Kidney (tissue), 14 donors: ENCODE data around the gene PCDHGC3. TPM values are rescaled to one million over a fixed set of nuclear protein-coding genes. Genes with fewer than 3 reads are reported as not detected.

Experiments used
- DNase-seq, 5 donors: peaks; one replicate each; pipeline ENCODE4 v3.0.0-alpha.2; 2013 to 2020
- FAIRE-seq: peaks from 2 replicates; lab custom pipeline; 2012; peaks lifted over from hg19 to GRCh38; lab: Jason Lieb, UNC
- H3K27ac ChIP-seq, 2 donors: one replicate each; pipeline ENCODE4 v1.7.0; 2013; ENCODE audit warnings: low read depth in 2 of 2, low read length in 2 of 2, inconsistent platforms in 1 of 2
- H3K27me3 ChIP-seq: one replicate; pipeline ENCODE4 v1.7.1; 2013; ENCODE audit warnings: low read length, inconsistent platforms; ENCODE audit not compliant: control insufficient read depth, insufficient read depth
- H3K36me3 ChIP-seq, 3 donors: one replicate each; pipeline versions ENCODE4 v1.7.0 to v1.7.1; 2013; ENCODE audit warnings: low read length in 3 of 3, control low read depth in 1 of 3, inconsistent platforms in 1 of 3; ENCODE audit not compliant: insufficient read depth in 3 of 3, control insufficient read depth in 2 of 3
- H3K4me1 ChIP-seq, 3 donors: one replicate each; pipeline versions ENCODE4 v1.7.0 to v1.7.1; 2013; ENCODE audit warnings: low read length in 3 of 3, inconsistent platforms in 1 of 3, low read depth in 1 of 3; ENCODE audit not compliant: control insufficient read depth in 2 of 3, insufficient read depth in 2 of 3
- H3K4me3 ChIP-seq, 3 donors: one replicate each; pipeline versions ENCODE4 v1.7.0 to v1.8.1; 2013; ENCODE audit warnings: low read length in 3 of 3, control low read depth in 1 of 3, inconsistent platforms in 1 of 3
- H3K9ac ChIP-seq, 3 donors: one replicate each; pipeline versions ENCODE4 v1.7.0 to v1.7.1; 2013; ENCODE audit warnings: low read length in 3 of 3, control low read depth in 1 of 3, inconsistent platforms in 1 of 3
- H3K9me3 ChIP-seq, 3 donors: one replicate each; pipeline versions ENCODE4 v1.7.0 to v1.7.1; 2013; ENCODE audit warnings: low read length in 3 of 3, control low read depth in 1 of 3, inconsistent platforms in 1 of 3; ENCODE audit not compliant: control insufficient read depth in 2 of 3, insufficient read depth in 1 of 3
- intact Hi-C: fragments of 100-400 bp; cut with DNase I; formaldehyde crosslinking; loops from one replicate; pipeline ENCODE4 v1.11.1; 2022
- polyA plus RNA-seq: library from polyadenylated mRNA; stranded (reverse); fragments of 350-450 nt; fragmentation: Illumina TruSeq; extraction: RNeasy Lipid Tissue Mini Kit (QIAGEN cat#74804); gene quantifications from one replicate; pipeline ENCODE4 v1.2.3, GENCODE V29; 2014; ENCODE audit warnings: low read depth, low replicate concordance; ENCODE audit not compliant: insufficient read depth
- total RNA-seq: library from RNA; stranded (reverse); fragmentation: NEBNext Ultra II Directional; extraction: Animal tissue kit (Norgen Biotek cat#: 25700); gene quantifications from one replicate; pipeline ENCODE4 v1.2.1, GENCODE V29; 2021
- TF ChIP-seq, protein P1 (sequence below): IDR thresholded peaks from 3 replicates; pipeline ENCODE4 v1.5.1; 2012; ENCODE audit warnings: mild to moderate bottlenecking, moderate library complexity, borderline replicate concordance; ENCODE audit not compliant: insufficient read depth; ENCODE audit errors: extremely low read depth
- donor health status: control.
- donor health status: control.
- donor health status: control.
- donor health status: control.
- donor health status: control.
- donor health status: DM: yes; HTN: yes; CAD: no.
- donor health status: Normal renal cell carcinoma (clear cell type).

PCDHGC3 gene
- total and polyA plus RNA-seq, 2 donors from 2014 or later, result 41.0 to 51.5 TPM

DNA sequence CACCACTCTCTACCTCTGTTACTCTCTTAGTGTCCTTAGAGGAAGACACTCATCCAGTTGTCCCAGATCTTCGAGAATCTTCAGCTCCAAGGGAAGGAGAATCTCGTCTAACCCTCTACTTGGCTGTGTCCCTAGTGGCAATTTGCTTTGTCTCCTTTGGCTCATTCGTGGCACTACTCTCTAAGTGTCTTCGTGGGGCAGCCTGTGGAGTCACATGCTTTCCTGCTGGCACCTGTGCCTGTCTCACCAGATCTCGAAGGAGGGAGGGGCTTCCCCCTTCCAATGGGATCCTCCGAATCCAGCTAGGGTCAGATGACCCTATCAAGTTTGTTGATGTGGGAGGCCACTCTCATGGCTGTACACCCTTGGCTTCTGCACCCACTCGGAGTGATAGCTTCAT is 11.4 kb downstream of the PCDHGC3 start:
- TF ChIP-seq, protein P1, sequence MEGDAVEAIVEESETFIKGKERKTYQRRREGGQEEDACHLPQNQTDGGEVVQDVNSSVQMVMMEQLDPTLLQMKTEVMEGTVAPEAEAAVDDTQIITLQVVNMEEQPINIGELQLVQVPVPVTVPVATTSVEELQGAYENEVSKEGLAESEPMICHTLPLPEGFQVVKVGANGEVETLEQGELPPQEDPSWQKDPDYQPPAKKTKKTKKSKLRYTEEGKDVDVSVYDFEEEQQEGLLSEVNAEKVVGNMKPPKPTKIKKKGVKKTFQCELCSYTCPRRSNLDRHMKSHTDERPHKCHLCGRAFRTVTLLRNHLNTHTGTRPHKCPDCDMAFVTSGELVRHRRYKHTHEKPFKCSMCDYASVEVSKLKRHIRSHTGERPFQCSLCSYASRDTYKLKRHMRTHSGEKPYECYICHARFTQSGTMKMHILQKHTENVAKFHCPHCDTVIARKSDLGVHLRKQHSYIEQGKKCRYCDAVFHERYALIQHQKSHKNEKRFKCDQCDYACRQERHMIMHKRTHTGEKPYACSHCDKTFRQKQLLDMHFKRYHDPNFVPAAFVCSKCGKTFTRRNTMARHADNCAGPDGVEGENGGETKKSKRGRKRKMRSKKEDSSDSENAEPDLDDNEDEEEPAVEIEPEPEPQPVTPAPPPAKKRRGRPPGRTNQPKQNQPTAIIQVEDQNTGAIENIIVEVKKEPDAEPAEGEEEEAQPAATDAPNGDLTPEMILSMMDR, result no peak
- Histone ChIP-seq H3K4me1 (peaks cover 0 to 3% (median 3%) of the 10 kb centered on the region in 3 donors), H3K9me3 (no peaks in the 10 kb centered on the region), H3K27me3 (no peaks in the 10 kb centered on the region), H3K9ac (no peak overlapping the region), H3K27ac (no peak overlapping the region), H3K4me3 (no peak overlapping the region), H3K36me3 (peaks cover 0 to 4% (median 0%) of the 10 kb centered on the region in 3 donors)
- intact Hi-C loops, result no loop called here
- FAIRE-seq (no peak), DNase-seq (peak in 1 of 5 donors; percentile 24)

DNA sequence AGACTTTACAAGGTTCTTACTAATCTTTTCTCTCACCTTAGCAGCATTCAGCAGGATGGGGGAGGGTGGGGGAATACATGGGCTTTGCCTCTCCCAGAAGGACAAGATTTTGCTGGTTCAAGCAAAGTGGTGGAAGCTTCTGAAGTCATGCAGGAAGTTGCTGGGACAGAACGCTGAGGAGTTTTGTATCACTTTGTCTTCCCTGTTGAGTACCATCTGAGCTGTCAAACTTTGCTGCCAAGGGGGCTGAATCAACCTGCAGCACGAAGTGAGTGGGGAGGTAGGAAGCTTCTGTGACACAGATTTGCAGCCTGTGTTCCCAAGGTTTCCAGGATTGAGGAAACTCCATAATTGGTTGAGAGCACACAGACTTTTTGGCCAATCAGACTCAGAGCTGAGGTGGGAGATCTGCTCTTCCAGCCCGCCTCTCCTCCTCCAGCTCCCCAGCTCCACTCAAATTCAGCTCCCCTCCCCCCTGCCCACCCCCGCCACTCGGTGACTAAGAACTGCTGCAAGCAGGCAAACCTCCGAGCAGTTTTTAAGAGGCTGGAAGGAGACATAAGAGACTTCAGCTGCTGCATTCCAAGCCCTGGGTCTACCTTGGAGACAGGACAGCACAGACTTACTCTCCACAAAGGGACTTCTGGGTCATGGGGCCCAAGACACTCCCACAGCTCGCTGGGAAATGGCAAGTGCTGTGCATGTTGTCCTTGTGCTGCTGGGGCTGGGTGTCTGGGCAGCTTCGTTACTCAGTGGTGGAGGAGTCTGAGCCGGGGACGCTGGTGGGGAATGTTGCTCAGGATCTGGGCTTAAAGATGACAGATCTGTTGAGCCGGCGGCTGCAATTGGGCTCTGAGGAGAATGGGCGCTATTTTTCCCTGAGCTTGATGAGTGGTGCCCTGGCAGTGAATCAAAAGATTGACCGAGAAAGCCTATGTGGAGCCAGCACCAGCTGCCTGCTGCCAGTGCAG is 13.1 kb downstream of the PCDHGC3 start, which contains the start of gene PCDHGC5:
Gene PCDHGC5 (plus strand): TSS at position 491 of the 971 bp plus-strand sequence. CDS start 160 bp downstream, at position 651.
- Histone ChIP-seq H3K27ac (no peak within 1 kb of the TSS), H3K4me1 (peaks cover 0 to 3% (median 3%) of the 10 kb centered on the region in 3 donors), H3K9me3 (no peaks in the 10 kb centered on the region), H3K27me3 (no peaks in the 10 kb centered on the region), H3K36me3 (peaks cover 0 to 4% (median 0%) of the 10 kb centered on the region in 3 donors), H3K4me3 (no peak within 1 kb of the TSS), H3K9ac (no peak within 1 kb of the TSS)
- FAIRE-seq (no peak), DNase-seq (peak in 1 of 5 donors; percentile 28)
- intact Hi-C loops, result no loop called here
- TF ChIP-seq, protein P1, result no peak

DNA sequence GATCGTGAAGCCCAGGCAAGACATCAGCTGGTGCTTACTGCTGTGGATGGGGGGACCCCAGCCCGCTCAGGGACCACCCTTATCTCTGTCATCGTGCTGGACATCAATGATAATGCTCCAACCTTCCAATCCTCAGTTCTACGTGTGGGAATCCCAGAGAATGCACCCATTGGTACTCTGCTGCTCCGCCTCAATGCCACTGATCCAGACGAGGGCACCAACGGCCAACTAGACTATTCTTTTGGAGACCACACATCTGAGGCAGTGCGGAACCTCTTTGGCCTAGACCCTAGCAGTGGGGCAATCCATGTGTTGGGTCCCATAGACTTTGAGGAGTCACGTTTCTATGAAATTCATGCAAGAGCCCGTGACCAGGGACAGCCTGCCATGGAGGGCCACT is 14.1 kb downstream of the PCDHGC3 start:
- H3K4me1 ChIP-seq, result peaks cover 0 to 3% (median 0%) of the 10 kb centered on the region in 3 donors
- no peak for FAIRE-seq
- intact Hi-C loops, result no loop called here
- no peak overlapping the region for H3K4me3 ChIP-seq
- no peak for DNase-seq
- H3K27me3 ChIP-seq, result no peaks in the 10 kb centered on the region
- no peak overlapping the region for H3K27ac ChIP-seq
- TF ChIP-seq, protein P1, result no peak
- H3K9ac ChIP-seq, result no peak overlapping the region
- peaks cover 0 to 4% (median 0%) of the 10 kb centered on the region in 3 donors for H3K36me3 ChIP-seq
- H3K9me3 ChIP-seq, result no peaks in the 10 kb centered on the region
